Right lung (tissue), 5 donors: ENCODE measurements around the gene PKD1. TPM values are rescaled to one million over a fixed set of nuclear protein-coding genes. Genes with fewer than 3 reads are reported as not detected.
"Not testable (repeated sequence)": the region's sequence is repeated elsewhere in the genome, so short reads cannot be mapped to it uniquely, and the experiment has no call there.

Source experiments
- DNase-seq, 2 donors: peaks; one replicate each; pipeline ENCODE4 v3.0.0-alpha.2; 2013
- polyA plus RNA-seq, 5 donors: library from polyadenylated mRNA; unstranded; fragments of 120-200 nt; gene quantifications; one replicate each; pipeline versions ENCODE4 v1.2.1 to v1.2.3, GENCODE V29; 2013; ENCODE audit warnings: inconsistent platforms in 1 of 5, low replicate concordance in 1 of 5; ENCODE audit not compliant: insufficient read length in 5 of 5, insufficient read depth in 1 of 5

PKD1 gene
- polyA plus RNA-seq, 5 donors, result 66.7 to 168 (median 123) TPM

- DNase-seq, result not testable (repeated sequence)
Observed at GRCh38 chr16:2108446-2109270, 27.0 kb downstream of the PKD1 start.

GRCh38 chr16:2107791-2108125 is 27.9 kb downstream of the PKD1 start:
- DNase-seq, result not testable (repeated sequence)

GRCh38 chr16:2107121-2107790 is 28.4 kb downstream of the PKD1 start:
- DNase-seq, result not testable (repeated sequence)

GRCh38 chr16:2106211-2106610 is 29.5 kb downstream of the PKD1 start:
- DNase-seq, result not testable (repeated sequence)

- DNase-seq, result not testable (repeated sequence)
Observed at GRCh38 chr16:2105769-2106168, 29.9 kb downstream of the PKD1 start.

- DNase-seq, result not testable (repeated sequence)
Observed at GRCh38 chr16:2105291-2105690, 30.4 kb downstream of the PKD1 start.

GRCh38 chr16:2104464-2104863 is 31.2 kb downstream of the PKD1 start:
- DNase-seq, result not testable (repeated sequence)

- no peak for DNase-seq
Observed at GRCh38 chr16:2102471-2102870, 33.2 kb downstream of the PKD1 start.

GRCh38 chr16:2101581-2101980 is 34.1 kb downstream of the PKD1 start:
- not testable (repeated sequence) for DNase-seq

GRCh38 chr16:2097689-2098088 is 38.0 kb downstream of the PKD1 start:
- DNase-seq, result not testable (repeated sequence)

GRCh38 chr16:2096853-2097595 is 38.7 kb downstream of the PKD1 start:
- DNase-seq, result no peak

- DNase-seq, result no peak
Observed at GRCh38 chr16:2095918-2096582, 39.6 kb downstream of the PKD1 start.

GRCh38 chr16:2095315-2095853 is 40.3 kb downstream of the PKD1 start:
- no peak for DNase-seq

- no peak for DNase-seq
Observed at GRCh38 chr16:2093793-2094192, 41.9 kb downstream of the PKD1 start.

GRCh38 chr16:2092866-2093265 is 42.8 kb downstream of the PKD1 start:
- DNase-seq, result no peak

GRCh38 chr16:2092256-2092620 is 43.5 kb downstream of the PKD1 start:
- DNase-seq, result no peak

- DNase-seq, result no peak
Observed at GRCh38 chr16:2091547-2092255, 44.0 kb downstream of the PKD1 start.

- peak; percentile 56 to 68 for DNase-seq
Observed at GRCh38 chr16:2090777-2091546, 44.7 kb downstream of the PKD1 start.

- DNase-seq, result no peak
Observed at GRCh38 chr16:2090481-2090776, 45.3 kb downstream of the PKD1 start.

GRCh38 chr16:2089706-2090480 is 45.8 kb downstream of the PKD1 start:
- no peak for DNase-seq
